ENCODE measurements around the gene MICAL2. TPM values are rescaled to one million over a fixed set of nuclear protein-coding genes. Genes with fewer than 3 reads are reported as not detected.

MICAL2 gene
- total and polyA plus RNA-seq, 2 of the 8 experiments (the other 6 are each of a cell fraction or from before 2014, with no cell fraction given): 1.3 to 4.1 TPM

DNA sequence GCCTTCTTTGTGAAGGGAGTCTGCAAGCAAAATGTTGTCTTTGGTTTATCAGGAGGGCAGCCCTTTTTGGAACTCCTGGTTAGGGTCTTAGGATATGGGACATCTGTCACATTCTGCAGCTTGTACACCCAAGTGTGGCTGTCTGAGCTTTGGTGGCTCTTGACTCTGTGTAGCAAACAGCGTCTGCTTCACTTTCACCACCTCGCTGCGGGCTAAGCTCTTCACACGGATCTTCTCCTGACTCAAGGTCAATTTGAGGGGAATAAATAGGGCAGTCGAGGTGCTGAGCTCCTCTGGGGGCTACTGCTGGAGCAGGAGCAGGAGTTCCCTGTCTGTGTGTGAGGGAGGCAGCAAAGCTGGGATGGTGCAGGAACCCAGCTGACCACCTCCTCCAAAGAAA is 10.6 kb downstream of the MICAL2 start:
- WGBS, 2 experiments (ENCODE audit: extremely low coverage in 1 of 2, insufficient coverage in 1 of 2, insufficient read length in 1 of 2, insufficient replicate concordance in 2 of 2, low coverage in 1 of 2, low lambda C conversion rate in 2 of 2, missing lambda C conversion rate in 1 of 2): 89% methylated on average over 5 of the region's 5 CpGs; no CpG with 5 or more reads in 1 of the 2 experiments
- Histone ChIP-seq H3K23ac (ENCODE audit: insufficient read length) (no peak overlapping the region), H2AK5ac (ENCODE audit: low read depth, low read length) (no peak overlapping the region), H2BK5ac (ENCODE audit: low read depth, low read length) (no peak overlapping the region), H3K79me1 (ENCODE audit: low read depth, low read length) (no peaks in the 10 kb centered on the region), H3K4me2 (ENCODE audit: insufficient read depth in 1 of 2, low read depth in 2 of 2, low read length in 2 of 2) (no peak overlapping the region), H3K4ac (replicated peaks; ENCODE audit: insufficient read length, low read depth, low read length) (no peak overlapping the region), H3K4me1 (replicated peaks in 1 of 4; ENCODE audit: control insufficient read depth in 3 of 4, insufficient read depth in 4 of 4, low read length in 3 of 4) (no peaks in the 10 kb centered on the region), H2BK12ac (ENCODE audit: low read depth, low read length) (no peak overlapping the region), H3K14ac (ENCODE audit: insufficient read length) (no peak overlapping the region), H3K4me3 (ENCODE audit: extremely low read depth in 1 of 4, insufficient read depth in 2 of 4, low read depth in 3 of 4, low read length in 4 of 4) (no peak overlapping the region), H2BK15ac (ENCODE audit: low read length) (no peak overlapping the region), H4K20me1 (replicated peaks in 1 of 2; ENCODE audit: control insufficient read depth in 1 of 2, insufficient read depth in 2 of 2, low read length in 2 of 2) (no peaks in the 10 kb centered on the region), H4K8ac (ENCODE audit: extremely low read depth, insufficient read depth, low read length) (no peak overlapping the region), H3K23me2 (ENCODE audit: low read depth, low read length) (no peaks in the 10 kb centered on the region), H2BK20ac (ENCODE audit: low read length) (no peak overlapping the region), H3K9ac (replicated peaks in 1 of 4; ENCODE audit: extremely low read depth in 1 of 4, low read depth in 3 of 4, low read length in 3 of 4) (no peak overlapping the region), H3K79me2 (ENCODE audit: control insufficient read depth in 1 of 2, insufficient read depth in 2 of 2, low read length in 2 of 2) (no peaks in the 10 kb centered on the region), H4K91ac (replicated peaks; ENCODE audit: insufficient read length, low read length) (no peak overlapping the region), H3K18ac (ENCODE audit: extremely low read depth, low read length) (no peak overlapping the region), H3K9me3 (ENCODE audit: insufficient read depth in 2 of 2, low read depth in 1 of 2, low read length in 1 of 2) (no peaks in the 10 kb centered on the region), H4K5ac (ENCODE audit: insufficient read length, low read depth, low read length) (no peak overlapping the region), H3K27me3 (replicated peaks in 1 of 4; ENCODE audit: control insufficient read depth in 3 of 4, extremely low read depth in 1 of 4, insufficient read depth in 3 of 4, low read length in 3 of 4) (0 out of 7 replicates have a peak, but pooled peaks cover 0 to 3% (median 0%) of the 10 kb centered on the region in 4 experiments), H3K27ac (ENCODE audit: low read depth, low read length) (no peak overlapping the region), H3K56ac (replicated peaks; ENCODE audit: insufficient read length, low read depth, low read length) (no peak overlapping the region), H2BK120ac (replicated peaks; ENCODE audit: low read depth, low read length) (no peak overlapping the region), H2AFZ (ENCODE audit: low read length) (no peak overlapping the region), H3K36me3 (ENCODE audit: control insufficient read depth in 2 of 4, insufficient read depth in 4 of 4, low read length in 3 of 4) (no peaks in the 10 kb centered on the region)
- TF ChIP-seq POLR2A (IDR thresholded peaks at IDR 0.05; ENCODE audit: control extremely low read depth in 1 of 2, low read depth in 2 of 2, low read length in 2 of 2) (no peak), SP1 (IDR thresholded peaks at IDR 0.05; ENCODE audit: low read depth, low read length) (no peak), CTBP2 (IDR thresholded peaks at IDR 0.05; ENCODE audit: borderline replicate concordance, insufficient read depth, insufficient read length, low read length) (no peak)
- CTCF ChIA-PET (ENCODE audit: partially characterized antibody): interaction anchor here (0.7 to 11.9 kb wide), 29 partner anchors 8 to 172 kb away, joined by 3 to 137 read pairs (median 6); partner anchors contain the start of gene MICAL2
- POLR2A ChIA-PET (ENCODE audit: partially characterized antibody): no interaction called here
- FAIRE-seq: no peak
- no peak for DNase-seq (ENCODE audit: low read depth in 1 of 2, low spot score in 2 of 2)

All from H1 (cell line).